ENCODE results near the gene LSM14B. TPM values are rescaled to one million over a fixed set of nuclear protein-coding genes. Genes with fewer than 3 reads are reported as not detected.

Gene LSM14B
- polyA plus RNA-seq, 3 donors from 2014 or later = 0.19 to 1.9 (median 1.4) TPM

DNA sequence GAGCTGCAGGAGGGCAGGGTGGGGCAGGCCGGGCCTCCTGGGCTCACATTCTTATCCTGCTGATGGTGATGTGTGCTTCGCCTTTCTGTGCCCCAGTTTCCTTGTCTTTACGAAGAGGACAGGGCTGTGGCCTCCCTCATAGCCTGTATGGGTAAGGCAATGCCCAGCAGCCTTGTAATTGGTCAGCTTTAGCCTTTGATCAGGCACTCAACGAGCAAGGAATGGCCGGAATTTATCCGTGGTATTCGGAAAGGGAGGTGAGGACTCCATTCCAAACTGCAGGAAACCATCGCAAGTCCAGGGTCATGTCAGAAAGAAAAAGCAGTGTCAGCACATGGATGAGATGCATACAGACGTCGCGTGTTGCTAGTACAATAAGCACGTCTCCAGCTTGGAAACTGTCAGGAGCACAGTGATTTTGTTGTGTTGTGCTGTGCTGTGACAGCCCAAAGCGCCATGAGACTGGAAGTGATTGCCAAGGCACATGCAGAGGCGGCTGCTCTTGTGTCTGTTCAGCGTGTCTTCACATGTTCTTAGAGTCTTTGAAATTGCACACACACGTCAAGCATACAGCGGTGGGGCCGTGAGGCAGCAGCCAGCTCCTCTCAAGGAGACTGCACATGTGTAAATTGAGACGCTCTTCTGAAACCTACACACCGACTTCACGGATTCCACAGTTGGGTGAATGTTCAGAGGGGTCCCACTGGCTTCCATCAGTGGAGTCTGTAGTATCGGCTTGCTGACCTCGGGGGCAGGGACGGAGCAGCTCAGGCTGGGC lies 27.4 kb downstream of the LSM14B start:
- peaks cover 12 to 18% (median 14%) of the 10 kb centered on the region in 3 donors for H3K36me3 Mint-ChIP-seq
- peaks cover 0 to 14% (median 9%) of the 10 kb centered on the region in 3 donors for H3K27me3 Mint-ChIP-seq (ENCODE audit: low read depth in 3 of 3)
- no peak for DNase-seq
- no peak overlapping the region for H3K4me3 Mint-ChIP-seq
- H3K9me3 Mint-ChIP-seq = peaks cover 0 to 1% (median 0%) of the 10 kb centered on the region in 6 donors
- peaks cover 15 to 17% of the 10 kb centered on the region in 2 donors for H3K4me1 Mint-ChIP-seq
- H3K27ac Mint-ChIP-seq = peak overlapping the region in 1 of 6 donors; percentile 27

- H3K4me3 Mint-ChIP-seq = no peak overlapping the region
- peaks cover 10 to 12% of the 10 kb centered on the region in 2 donors for H3K4me1 Mint-ChIP-seq
These were observed 28.0 kb downstream of the LSM14B start for GRCh38 chr20:62150310-62150575.

DNA sequence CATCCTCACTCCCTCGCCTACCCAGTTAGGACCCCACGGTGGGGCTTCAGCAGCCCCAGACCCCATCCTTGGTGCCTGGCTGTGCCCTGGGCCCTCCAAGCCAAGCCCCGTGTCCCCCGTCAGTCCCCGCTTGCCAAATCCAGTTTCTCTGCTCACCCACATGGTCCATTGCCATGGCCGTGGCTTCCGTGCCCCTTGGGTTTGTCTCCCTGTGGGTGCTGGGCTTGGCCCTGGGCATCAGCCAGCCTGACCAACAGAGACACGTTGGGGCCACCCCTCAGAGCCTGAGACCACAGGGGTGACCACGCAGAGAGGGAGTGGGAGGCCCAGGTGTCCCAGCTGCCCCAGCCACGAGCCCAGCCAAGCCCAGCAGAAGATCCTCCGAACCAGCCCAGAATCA lies 28.9 kb downstream of the LSM14B start:
- H3K4me3 Mint-ChIP-seq = no peak overlapping the region
- peaks cover 14 to 23% (median 16%) of the 10 kb centered on the region in 3 donors for H3K36me3 Mint-ChIP-seq
- peaks cover under 1 to 7% of the 10 kb centered on the region in 2 donors for H3K4me1 Mint-ChIP-seq
- peaks cover 0 to 1% (median 0%) of the 10 kb centered on the region in 6 donors for H3K9me3 Mint-ChIP-seq
- peaks cover 0 to 11% (median 7%) of the 10 kb centered on the region in 3 donors for H3K27me3 Mint-ChIP-seq (ENCODE audit: low read depth in 3 of 3)
- no peak for DNase-seq
- no peak overlapping the region for H3K27ac Mint-ChIP-seq

More at GRCh38 chr20:62150310-62150575, 28.0 kb downstream of the LSM14B start:
- H3K9me3 Mint-ChIP-seq = peaks cover 0 to 1% (median 0%) of the 10 kb centered on the region in 6 donors
- no peak for DNase-seq
- peaks cover 14 to 20% (median 16%) of the 10 kb centered on the region in 3 donors for H3K36me3 Mint-ChIP-seq
- peaks cover 0 to 14% (median 9%) of the 10 kb centered on the region in 3 donors for H3K27me3 Mint-ChIP-seq (ENCODE audit: low read depth in 3 of 3)
- H3K27ac Mint-ChIP-seq = peak overlapping the region in 1 of 6 donors; percentile 27

- H3K27me3 Mint-ChIP-seq (ENCODE audit: low read depth in 3 of 3) = peaks cover 0 to 10% (median 7%) of the 10 kb centered on the region in 3 donors
- peaks cover 14 to 23% (median 16%) of the 10 kb centered on the region in 3 donors for H3K36me3 Mint-ChIP-seq
- no peak overlapping the region for H3K27ac Mint-ChIP-seq
- peaks cover 0 to 9% of the 10 kb centered on the region in 2 donors for H3K4me1 Mint-ChIP-seq
- DNase-seq = no peak
- peaks cover 0 to 1% (median 0%) of the 10 kb centered on the region in 6 donors for H3K9me3 Mint-ChIP-seq
- H3K4me3 Mint-ChIP-seq = no peak overlapping the region
These were observed 29.6 kb downstream of the LSM14B start for GRCh38 chr20:62151835-62152364.

GRCh38 chr20:62155428-62156253 lies 33.4 kb downstream of the LSM14B start:
- H3K36me3 Mint-ChIP-seq = peaks cover 14 to 23% (median 16%) of the 10 kb centered on the region in 3 donors
- H3K4me3 Mint-ChIP-seq = no peak overlapping the region
- H3K27ac Mint-ChIP-seq = no peak overlapping the region
- no peaks in the 10 kb centered on the region for H3K9me3 Mint-ChIP-seq
- peaks cover 2 to 15% (median 2%) of the 10 kb centered on the region in 3 donors for H3K27me3 Mint-ChIP-seq (ENCODE audit: low read depth in 3 of 3)
- H3K4me1 Mint-ChIP-seq = peaks cover 6 to 7% of the 10 kb centered on the region in 2 donors
- DNase-seq = no peak

DNA sequence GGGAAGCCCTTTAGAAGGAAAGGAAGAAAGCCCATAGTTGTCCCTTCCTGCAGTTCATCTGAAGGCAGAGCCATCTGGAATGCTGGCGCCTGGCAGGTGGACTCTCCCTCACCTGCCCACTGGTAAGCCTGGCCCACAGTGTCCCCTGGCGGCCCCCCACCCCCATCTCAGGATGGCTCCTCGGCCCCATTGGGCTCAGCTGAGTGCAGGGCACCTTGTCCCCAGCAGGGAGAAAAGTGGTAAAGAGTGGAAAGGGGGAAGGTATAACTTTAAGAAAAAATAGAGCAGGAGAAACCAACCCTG lies 33.9 kb downstream of the LSM14B start:
- no peak for DNase-seq
- Mint-ChIP-seq H3K27ac (no peak overlapping the region), H3K27me3 (ENCODE audit: low read depth in 3 of 3) (peaks cover 2 to 16% (median 2%) of the 10 kb centered on the region in 3 donors)

DNA sequence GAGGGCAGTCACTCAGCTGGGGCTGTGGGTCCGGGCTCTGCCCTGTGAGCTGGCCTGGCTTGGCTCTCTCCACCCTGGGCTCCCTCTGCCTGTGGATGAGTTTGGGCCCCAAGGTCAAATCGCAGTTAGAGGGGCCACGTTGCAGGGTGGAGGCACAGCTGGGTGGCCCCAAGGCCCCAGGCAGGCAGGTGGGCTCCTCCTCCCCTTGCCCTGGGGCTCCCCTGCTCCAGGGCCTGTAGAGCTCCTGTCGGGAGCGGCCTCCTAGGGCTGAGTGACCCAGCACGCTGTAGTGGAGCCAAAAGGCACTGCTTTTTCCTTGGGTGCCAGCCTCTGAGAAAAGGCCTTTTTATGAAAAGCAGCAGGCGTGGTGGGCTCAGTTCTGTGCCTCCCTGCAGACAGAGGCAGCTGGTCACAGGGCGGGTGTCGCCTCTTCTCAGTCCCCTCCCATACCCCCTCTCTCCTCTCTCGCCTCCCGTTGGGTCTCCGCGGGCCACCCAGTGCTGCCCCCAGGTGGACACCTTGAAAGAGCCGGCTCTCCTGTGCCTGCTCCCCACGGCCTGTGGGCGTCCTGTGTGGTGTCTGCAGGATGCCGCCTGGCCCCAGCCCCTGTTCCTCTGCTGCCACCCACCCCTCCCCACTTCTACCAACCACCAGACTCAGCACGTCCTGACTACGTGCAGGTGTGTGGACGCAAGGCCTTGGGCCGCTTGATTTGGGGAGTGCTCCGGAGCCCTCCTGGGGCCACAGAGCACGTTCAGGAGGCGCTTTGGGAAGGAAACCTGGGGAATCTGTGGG lies 34.5 kb downstream of the LSM14B start:
- DNase-seq = peak; percentile 73 to 76 (median 75)
- Mint-ChIP-seq H3K27me3 (ENCODE audit: low read depth in 3 of 3) (peaks cover 2 to 16% (median 2%) of the 10 kb centered on the region in 3 donors), H3K4me3 (no peak overlapping the region), H3K9me3 (no peaks in the 10 kb centered on the region), H3K36me3 (peaks cover 14 to 23% (median 16%) of the 10 kb centered on the region in 3 donors), H3K4me1 (peaks cover 6 to 7% of the 10 kb centered on the region in 2 donors), H3K27ac (no peak overlapping the region)

More for the DNA sequence above, 33.9 kb downstream of the LSM14B start:
- H3K4me1 Mint-ChIP-seq = peaks cover 6 to 7% of the 10 kb centered on the region in 2 donors
- no peaks in the 10 kb centered on the region for H3K9me3 Mint-ChIP-seq
- H3K4me3 Mint-ChIP-seq = no peak overlapping the region
- H3K36me3 Mint-ChIP-seq = peaks cover 14 to 23% (median 16%) of the 10 kb centered on the region in 3 donors

- Mint-ChIP-seq H3K4me1 (peaks cover 3 to 7% of the 10 kb centered on the region in 2 donors), H3K27me3 (ENCODE audit: low read depth in 3 of 3) (peaks cover 2 to 16% (median 2%) of the 10 kb centered on the region in 3 donors), H3K27ac (no peak overlapping the region), H3K36me3 (peaks cover 13 to 23% (median 16%) of the 10 kb centered on the region in 3 donors), H3K9me3 (no peaks in the 10 kb centered on the region), H3K4me3 (no peak overlapping the region)
- DNase-seq = no peak
These were observed 35.3 kb downstream of the LSM14B start for GRCh38 chr20:62157387-62158087.

DNA sequence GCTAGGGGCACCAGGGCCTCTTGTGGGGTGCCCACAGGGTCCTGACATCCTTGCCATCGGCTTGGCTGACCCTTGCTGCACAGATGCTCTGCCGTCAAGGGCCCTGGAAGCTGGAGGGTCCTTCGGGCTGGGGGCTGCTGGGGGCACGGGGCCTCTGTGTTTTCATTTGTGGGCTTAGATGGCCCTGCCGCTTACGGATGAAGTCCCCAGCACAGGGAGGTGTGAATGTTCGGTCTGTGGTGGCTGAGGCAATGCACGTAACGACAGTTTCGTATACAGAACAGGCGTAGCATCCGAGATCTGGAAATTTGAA lies 35.8 kb downstream of the LSM14B start:
- Mint-ChIP-seq H3K27me3 (ENCODE audit: low read depth in 3 of 3) (peaks cover 2 to 11% (median 2%) of the 10 kb centered on the region in 3 donors), H3K4me3 (no peak overlapping the region), H3K36me3 (peaks cover 8 to 18% (median 12%) of the 10 kb centered on the region in 3 donors), H3K27ac (no peak overlapping the region), H3K4me1 (peaks cover 3 to 7% of the 10 kb centered on the region in 2 donors), H3K9me3 (no peaks in the 10 kb centered on the region)
- DNase-seq = no peak

DNA sequence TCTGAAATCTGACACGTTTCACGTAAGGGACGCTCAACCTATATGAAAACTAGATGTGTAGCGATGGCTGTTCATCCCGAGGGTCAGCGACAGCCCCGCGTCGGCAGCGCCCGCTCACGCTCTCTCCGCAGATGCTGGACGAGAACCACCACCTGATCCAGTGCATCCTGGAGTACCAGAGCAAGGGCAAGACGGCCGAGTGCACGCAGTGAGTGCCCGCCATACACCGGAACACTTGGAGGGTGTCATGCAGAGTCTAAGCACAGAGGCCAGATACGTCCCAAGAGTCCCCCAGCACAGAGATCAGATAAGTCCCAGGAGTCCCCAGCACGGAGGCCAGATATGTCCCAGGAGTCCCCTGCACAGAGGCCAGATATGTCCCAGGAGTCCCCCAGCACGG lies 36.3 kb downstream of the LSM14B start:
- H3K27ac Mint-ChIP-seq = no peak overlapping the region
- no peak overlapping the region for H3K4me3 Mint-ChIP-seq

GRCh38 chr20:62159052-62159451 lies 36.8 kb downstream of the LSM14B start:
- H3K27me3 Mint-ChIP-seq (ENCODE audit: low read depth in 3 of 3) = peaks cover 0 to 10% (median 2%) of the 10 kb centered on the region in 3 donors
- H3K9me3 Mint-ChIP-seq = no peaks in the 10 kb centered on the region
- H3K27ac Mint-ChIP-seq = no peak overlapping the region
- H3K4me3 Mint-ChIP-seq = no peak overlapping the region
- H3K36me3 Mint-ChIP-seq = peaks cover 4 to 14% (median 5%) of the 10 kb centered on the region in 3 donors
- no peak for DNase-seq
- H3K4me1 Mint-ChIP-seq = peaks cover 3 to 7% of the 10 kb centered on the region in 2 donors

More for the DNA sequence above, 36.3 kb downstream of the LSM14B start:
- Mint-ChIP-seq H3K9me3 (no peaks in the 10 kb centered on the region), H3K27me3 (ENCODE audit: low read depth in 3 of 3) (peaks cover under 1 to 10% (median 2%) of the 10 kb centered on the region in 3 donors), H3K4me1 (peaks cover 3 to 7% of the 10 kb centered on the region in 2 donors), H3K36me3 (peaks cover 5 to 16% (median 10%) of the 10 kb centered on the region in 3 donors)
- no peak for DNase-seq

GRCh38 chr20:62159839-62160238 lies 37.6 kb downstream of the LSM14B start:
- H3K27me3 Mint-ChIP-seq (ENCODE audit: low read depth in 3 of 3) = peaks cover 0 to 8% (median 3%) of the 10 kb centered on the region in 3 donors
- peak overlapping the region in 1 of 6 donors; percentile 40 for H3K27ac Mint-ChIP-seq
- peak in 1 of 3 donors; percentile 38 for DNase-seq

More at GRCh38 chr20:62159839-62160238, 37.6 kb downstream of the LSM14B start:
- Mint-ChIP-seq H3K4me3 (no peak overlapping the region), H3K4me1 (peaks cover 3 to 7% of the 10 kb centered on the region in 2 donors), H3K9me3 (no peaks in the 10 kb centered on the region), H3K36me3 (peaks cover under 1 to 7% (median under 1%) of the 10 kb centered on the region in 3 donors)
